Right lung (tissue), 5 donors: Measurements from ENCODE around the gene PTPRM. TPM values are rescaled to one million over a fixed set of nuclear protein-coding genes. Genes with fewer than 3 reads are reported as not detected.
"Not testable (repeated sequence)": the region's sequence is repeated elsewhere in the genome, so short reads cannot be mapped to it uniquely, and the experiment has no call there.

Experiments
- DNase-seq, 2 donors: peaks; one replicate each; pipeline ENCODE4 v3.0.0-alpha.2; 2013
- polyA plus RNA-seq, 5 donors: library from polyadenylated mRNA; unstranded; fragments of 120-200 nt; gene quantifications; one replicate each; pipeline versions ENCODE4 v1.2.1 to v1.2.3, GENCODE V29; 2013; ENCODE audit warnings: inconsistent platforms in 1 of 5, low replicate concordance in 1 of 5; ENCODE audit not compliant: insufficient read length in 5 of 5, insufficient read depth in 1 of 5

Gene PTPRM
- polyA plus RNA-seq, 5 donors, result 81.3 to 105 (median 93.0) TPM

DNA sequence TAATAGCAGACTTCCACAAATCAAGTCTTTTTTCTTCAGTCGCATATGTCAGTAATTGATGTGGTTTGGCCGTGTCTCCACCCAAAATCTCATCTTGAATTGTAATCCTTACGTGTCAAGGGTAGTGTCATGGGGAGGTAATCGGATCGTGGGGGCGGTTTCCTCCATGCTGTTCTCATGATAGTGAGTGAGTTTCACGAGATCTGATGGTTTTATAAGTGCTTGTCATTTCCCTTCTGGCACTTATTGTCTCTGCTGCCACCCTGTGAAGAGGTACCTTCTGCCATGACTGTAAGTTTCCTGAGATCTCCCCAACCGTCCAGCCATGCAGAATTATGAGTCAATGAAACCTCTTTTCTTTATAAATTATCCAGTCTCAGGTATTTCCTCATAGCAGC is 478.8 kb downstream of the PTPRM start:
- DNase-seq, result no peak

DNA sequence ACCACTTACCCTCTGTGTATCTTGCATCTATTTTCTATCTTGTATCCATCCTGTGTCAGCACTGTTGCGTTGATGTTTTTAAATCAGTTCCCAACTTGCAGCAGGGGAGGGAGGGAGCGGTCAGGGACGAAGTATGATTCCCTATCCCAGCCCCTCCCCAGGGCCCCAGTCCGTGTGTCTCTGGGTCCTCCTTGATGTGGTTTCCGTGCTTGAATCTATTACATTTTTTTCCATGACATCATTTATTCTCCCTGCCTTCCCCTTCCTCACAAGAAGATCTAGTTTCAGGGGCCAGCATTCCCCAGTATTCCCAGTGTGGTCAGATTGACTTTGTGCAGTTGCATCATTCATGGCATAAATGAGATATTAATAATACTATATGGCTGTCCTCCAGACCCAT is 479.3 kb downstream of the PTPRM start:
- no peak for DNase-seq

GRCh38 chr18:8049147-8049546 is 482.0 kb downstream of the PTPRM start:
- DNase-seq, result no peak

GRCh38 chr18:8050616-8051329 is 483.7 kb downstream of the PTPRM start:
- DNase-seq, result no peak

DNA sequence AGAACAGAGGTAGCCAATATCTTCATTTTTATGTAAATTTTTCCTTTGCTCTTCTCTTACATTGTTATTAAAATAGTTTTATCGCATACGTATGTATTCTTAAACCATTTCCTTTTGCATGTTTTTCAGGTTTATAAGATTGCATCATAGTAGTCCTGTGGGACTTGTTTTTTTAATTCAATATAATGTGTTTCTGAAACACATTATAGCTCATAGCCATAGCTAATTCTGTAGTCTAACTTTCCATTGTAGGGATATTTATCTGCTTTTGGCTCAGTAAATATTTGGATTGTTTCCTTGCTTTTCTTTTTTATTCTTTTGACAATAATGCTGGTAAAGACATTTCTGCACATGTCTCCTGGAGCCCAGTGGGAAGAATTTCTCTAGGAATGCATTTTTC is 484.3 kb downstream of the PTPRM start:
- DNase-seq, result no peak

DNA sequence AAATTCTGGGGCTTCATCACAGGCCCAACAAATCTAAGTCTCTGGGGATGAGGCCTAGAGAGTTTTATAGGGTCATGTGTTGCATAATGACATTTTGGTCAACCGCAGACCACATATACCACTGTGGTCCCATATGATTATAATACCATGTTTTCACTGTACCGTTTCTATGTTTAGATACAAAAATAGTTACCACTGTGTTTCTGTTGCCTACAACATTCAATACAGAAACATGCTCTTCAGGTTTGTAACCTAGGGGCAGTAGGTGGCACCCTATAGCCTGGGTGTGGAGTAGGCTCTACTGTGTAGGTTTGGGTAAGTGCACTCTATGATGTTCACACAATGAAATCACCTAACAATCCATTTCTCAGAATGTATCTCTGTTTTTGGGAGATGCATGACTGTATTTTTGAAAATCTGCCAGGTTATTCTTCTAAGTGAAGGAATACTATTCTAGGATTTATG is 485.2 kb downstream of the PTPRM start:
- DNase-seq, result no peak

DNA sequence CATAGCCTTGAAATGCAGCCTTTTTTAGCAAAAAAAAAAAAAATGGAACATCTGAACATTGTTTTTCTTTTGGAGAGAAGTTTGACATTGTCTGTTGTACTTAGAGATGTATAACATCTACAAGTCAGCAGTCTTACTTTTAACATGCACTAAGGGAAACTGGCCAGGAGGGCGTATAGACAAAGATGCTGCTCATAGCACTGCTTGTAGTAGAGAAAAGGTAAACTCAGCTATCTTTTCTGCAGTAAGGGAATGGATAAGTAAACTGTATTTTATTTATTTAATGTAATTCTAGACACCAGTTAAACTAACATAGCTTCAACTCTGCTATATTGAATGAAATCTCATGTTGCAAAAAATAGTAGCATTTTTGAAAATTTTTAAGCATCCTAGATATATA is 489.6 kb downstream of the PTPRM start:
- no peak for DNase-seq

DNA sequence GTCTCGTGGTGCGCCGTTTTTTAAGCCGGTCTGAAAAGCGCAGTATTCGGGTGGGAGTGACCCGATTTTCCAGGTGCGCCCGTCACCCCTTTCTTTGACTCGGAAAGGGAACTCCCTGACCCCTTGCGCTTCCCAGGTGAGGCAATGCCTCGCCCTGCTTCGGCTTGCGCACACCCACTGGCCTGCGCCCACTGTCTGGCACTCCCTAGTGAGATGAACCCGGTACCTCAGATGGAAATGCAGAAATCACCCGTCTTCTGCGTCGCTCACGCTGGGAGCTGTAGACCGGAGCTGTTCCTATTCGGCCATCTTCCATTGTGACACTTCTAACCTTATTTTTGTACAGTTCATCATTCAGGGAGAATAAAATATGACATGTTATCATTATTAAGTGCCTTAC is 496.0 kb downstream of the PTPRM start:
- DNase-seq, result not testable (repeated sequence)

GRCh38 chr18:8063733-8064132 is 496.6 kb downstream of the PTPRM start:
- no peak for DNase-seq

DNA sequence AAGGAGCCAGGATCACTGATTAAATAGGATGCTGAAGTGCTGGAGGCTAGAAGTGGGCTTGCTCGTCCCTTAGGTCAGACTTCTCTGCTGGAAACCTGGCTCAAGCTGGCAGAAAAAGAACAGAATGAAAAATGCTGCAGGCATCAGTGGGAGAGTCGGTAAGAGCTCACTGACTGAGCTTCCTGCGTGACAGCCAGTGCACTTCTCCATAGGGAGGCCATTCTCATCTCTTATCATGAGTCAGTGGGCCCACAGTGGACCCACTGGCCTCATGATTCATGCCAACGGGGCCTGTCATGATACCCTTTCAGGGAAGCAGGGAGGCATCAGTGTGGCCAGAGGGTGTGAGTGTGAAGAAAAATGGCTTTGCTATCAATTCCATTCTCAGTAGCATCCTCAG is 498.2 kb downstream of the PTPRM start:
- DNase-seq, result no peak

- no peak for DNase-seq
Measured at GRCh38 chr18:8065773-8066172, 498.7 kb downstream of the PTPRM start.

DNA sequence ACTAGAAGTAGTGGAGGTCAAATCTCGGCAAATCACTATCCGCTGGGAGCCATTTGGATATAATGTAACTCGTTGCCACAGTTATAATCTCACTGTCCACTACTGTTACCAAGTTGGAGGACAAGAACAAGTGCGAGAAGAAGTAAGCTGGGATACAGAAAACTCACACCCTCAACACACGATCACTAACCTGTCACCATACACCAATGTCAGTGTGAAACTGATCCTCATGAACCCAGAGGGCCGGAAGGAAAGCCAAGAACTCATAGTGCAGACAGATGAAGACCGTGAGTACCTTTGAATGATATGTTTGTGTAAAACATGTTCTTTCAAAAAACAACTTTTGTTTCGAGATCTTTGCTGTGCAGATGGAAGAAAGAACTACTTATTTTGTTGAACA is 502.6 kb downstream of the PTPRM start:
- no peak for DNase-seq

- DNase-seq, result no peak
Measured at GRCh38 chr18:8073167-8073566, 506.1 kb downstream of the PTPRM start.

- no peak for DNase-seq
Measured at GRCh38 chr18:8080092-8080491, 513.0 kb downstream of the PTPRM start.

- no peak for DNase-seq
Measured at GRCh38 chr18:8081267-8081666, 514.2 kb downstream of the PTPRM start.

- DNase-seq, result no peak
Measured at GRCh38 chr18:8081872-8082553, 514.9 kb downstream of the PTPRM start.

DNA sequence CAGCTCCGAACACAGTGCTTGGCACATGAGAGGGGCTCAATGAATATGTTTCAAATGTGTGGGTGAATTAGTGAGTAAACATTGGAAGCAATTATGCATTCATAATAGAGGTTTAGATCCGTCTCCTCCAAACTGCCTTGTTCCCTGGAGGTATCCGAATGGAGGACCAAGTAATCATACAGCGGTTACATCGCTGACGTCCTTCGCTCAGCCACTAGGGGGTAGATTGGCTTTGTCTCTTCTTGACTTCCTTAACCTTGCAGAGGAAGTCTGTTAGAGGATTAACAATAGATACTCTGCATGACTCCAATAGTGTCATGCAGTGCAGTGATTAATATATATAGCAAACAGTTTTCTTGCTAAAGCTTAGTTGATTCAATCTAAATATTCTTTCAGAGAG is 517.0 kb downstream of the PTPRM start:
- DNase-seq, result peak; percentile 11 to 29

DNA sequence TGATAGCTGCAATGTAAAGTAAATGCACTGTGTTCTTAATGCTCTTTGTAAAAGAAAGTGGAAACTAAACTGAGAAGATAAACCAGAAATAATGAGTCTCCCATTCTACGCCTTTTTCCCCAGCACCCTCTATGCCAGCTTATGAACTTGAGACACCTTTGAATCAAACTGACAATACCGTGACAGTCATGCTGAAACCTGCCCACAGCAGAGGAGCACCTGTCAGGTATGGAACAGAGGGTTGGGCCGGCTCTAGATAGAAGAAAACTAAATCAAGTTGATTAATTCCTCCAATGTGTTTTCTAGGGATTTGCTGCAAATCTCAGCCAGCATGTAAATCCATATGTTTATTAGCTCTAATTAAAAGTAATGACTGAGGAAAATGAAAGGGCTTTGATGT is 521.5 kb downstream of the PTPRM start:
- DNase-seq, result no peak

- DNase-seq, result no peak
Measured at GRCh38 chr18:8091035-8091434, 523.9 kb downstream of the PTPRM start.

DNA sequence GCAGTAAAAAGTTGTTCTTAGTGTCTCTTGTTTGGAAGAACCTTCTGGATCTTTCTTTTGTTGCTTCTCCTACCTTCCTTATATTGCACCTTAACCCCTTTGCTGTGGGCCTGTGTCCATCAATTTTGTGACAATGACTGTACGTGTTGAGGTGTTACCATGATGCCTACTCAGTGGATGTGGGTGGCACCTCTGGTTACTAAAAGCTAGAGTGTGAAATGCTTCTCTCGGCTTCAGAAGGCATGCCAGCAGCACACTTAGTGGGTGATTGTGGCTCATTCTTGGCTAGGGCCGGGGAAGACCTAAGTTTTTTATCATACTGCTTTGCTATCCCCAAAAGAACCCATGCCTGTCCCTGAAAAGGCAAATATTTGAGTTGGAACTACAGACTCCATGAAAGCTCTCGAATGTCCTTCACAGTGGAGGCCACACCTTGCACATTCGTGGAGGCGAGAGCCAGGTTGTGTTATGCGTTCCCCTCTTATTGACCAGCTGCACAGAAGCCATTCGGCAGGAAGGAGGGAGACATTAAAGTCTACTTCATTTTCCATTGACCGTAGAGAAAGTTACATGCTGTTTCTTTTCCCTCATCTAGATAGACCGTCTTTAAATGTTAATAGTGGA is 528.9 kb downstream of the PTPRM start:
- DNase-seq, result no peak

DNA sequence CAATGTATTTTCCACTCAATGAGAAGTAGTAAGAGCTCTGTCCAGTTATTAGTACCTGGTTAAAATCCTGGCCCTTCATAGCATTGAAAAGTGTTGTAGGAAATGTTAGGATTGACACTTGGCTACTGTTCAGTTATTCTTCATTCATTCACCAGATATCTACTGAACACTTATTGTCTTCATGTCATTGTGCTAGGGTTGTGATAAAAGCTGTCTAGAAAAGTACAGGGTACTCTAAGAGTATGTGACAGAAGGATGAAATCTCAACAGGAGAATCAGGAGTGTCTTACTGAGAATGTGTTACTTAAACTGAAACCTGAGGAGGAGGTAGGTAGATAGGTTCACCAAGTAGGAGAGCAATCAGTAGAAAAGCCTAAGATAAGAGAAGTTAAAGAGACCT is 530.3 kb downstream of the PTPRM start:
- no peak for DNase-seq

- DNase-seq, result no peak
Measured at GRCh38 chr18:8097927-8098326, 530.8 kb downstream of the PTPRM start.

GRCh38 chr18:8106603-8107002 is 539.5 kb downstream of the PTPRM start:
- DNase-seq, result no peak
